ENCODE measurements around the gene PPP1R7. TPM values are rescaled to one million over a fixed set of nuclear protein-coding genes. Genes with fewer than 3 reads are reported as not detected.

Gene PPP1R7
- total RNA-seq, 4 donors from 2014 or later: 58.7 to 74.0 (median 68.8) TPM

GRCh38 chr2:241111440-241111805 lies 38.8 kb upstream of the PPP1R7 start:
- no peak overlapping the region for H3K27ac ChIP-seq
- intact Hi-C loops (cut with DNase I): no loop called here

DNA sequence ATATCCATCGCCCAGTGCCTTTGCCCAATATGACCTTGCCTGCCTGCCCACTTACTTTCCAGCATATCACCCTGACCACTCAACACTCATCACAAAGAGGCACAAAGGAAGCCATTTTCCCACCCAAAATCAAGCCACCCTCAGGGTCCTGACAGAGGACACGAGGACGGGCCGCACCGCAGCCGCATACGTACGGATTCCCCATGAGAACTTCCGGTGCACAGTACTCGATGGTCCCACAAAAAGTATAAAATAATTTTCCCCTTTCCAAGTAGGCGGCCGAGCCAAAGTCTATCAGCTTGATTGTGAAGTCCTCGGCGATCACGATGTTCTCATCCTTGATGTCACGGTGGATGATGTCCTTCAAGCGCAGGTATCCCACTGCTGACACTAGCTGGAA lies 38.2 kb upstream of the PPP1R7 start:
- no peak for DNase-seq
- intact Hi-C loops (cut with DNase I): no loop called here
- Histone ChIP-seq H3K36me3 (no peaks in the 10 kb centered on the region), H3K9me3 (no peaks in the 10 kb centered on the region), H3K4me1 (no peaks in the 10 kb centered on the region), H3K4me3 (replicated peaks in 1 of 3) (no peak overlapping the region), H3K27me3 (no peaks in the 10 kb centered on the region), H3K27ac (no peak overlapping the region)
- WGBS, 2 donors: 97% methylated on average over 17 of the region's 17 CpGs
- TF ChIP-seq, protein P1, sequence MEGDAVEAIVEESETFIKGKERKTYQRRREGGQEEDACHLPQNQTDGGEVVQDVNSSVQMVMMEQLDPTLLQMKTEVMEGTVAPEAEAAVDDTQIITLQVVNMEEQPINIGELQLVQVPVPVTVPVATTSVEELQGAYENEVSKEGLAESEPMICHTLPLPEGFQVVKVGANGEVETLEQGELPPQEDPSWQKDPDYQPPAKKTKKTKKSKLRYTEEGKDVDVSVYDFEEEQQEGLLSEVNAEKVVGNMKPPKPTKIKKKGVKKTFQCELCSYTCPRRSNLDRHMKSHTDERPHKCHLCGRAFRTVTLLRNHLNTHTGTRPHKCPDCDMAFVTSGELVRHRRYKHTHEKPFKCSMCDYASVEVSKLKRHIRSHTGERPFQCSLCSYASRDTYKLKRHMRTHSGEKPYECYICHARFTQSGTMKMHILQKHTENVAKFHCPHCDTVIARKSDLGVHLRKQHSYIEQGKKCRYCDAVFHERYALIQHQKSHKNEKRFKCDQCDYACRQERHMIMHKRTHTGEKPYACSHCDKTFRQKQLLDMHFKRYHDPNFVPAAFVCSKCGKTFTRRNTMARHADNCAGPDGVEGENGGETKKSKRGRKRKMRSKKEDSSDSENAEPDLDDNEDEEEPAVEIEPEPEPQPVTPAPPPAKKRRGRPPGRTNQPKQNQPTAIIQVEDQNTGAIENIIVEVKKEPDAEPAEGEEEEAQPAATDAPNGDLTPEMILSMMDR (IDR thresholded peaks at IDR 0.05): no peak
- no peak for TF ChIP-seq POLR2A (IDR thresholded peaks at IDR 0.05)

More at GRCh38 chr2:241111440-241111805, 38.8 kb upstream of the PPP1R7 start:
- no peaks in the 10 kb centered on the region for H3K9me3 ChIP-seq
- TF ChIP-seq, protein P1 (IDR thresholded peaks at IDR 0.05): no peak
- no peak for TF ChIP-seq POLR2A (IDR thresholded peaks at IDR 0.05)
- WGBS, 2 donors: 92 to 93% methylated on average over 9 of the region's 9 CpGs
- no peaks in the 10 kb centered on the region for H3K4me1 ChIP-seq
- H3K27me3 ChIP-seq: no peaks in the 10 kb centered on the region
- H3K36me3 ChIP-seq: no peaks in the 10 kb centered on the region
- no peak for DNase-seq
- no peak overlapping the region for H3K4me3 ChIP-seq (replicated peaks in 1 of 3)

DNA sequence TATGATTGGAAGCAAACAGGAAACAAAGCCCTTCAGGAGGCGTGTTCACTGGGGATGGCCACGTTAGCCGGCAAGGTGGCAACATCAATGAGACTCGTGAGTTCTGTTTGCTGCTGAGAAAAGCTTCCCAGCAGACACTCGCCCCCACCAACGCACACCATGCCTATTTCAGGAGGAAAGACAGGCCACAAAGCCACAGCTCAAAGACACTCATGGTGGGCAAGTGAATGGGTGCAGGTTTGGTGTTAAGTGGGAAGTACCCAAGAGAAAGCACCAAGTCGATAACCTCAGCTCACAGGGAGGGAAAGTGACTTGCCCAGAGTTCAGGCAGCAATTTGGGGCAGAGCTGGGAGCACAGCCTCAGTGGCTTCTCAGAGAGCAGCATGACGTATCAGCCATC lies 37.7 kb upstream of the PPP1R7 start:
- Histone ChIP-seq H3K4me1 (no peaks in the 10 kb centered on the region), H3K27ac (no peak overlapping the region), H3K4me3 (replicated peaks in 1 of 3) (no peak overlapping the region), H3K36me3 (no peaks in the 10 kb centered on the region), H3K9me3 (no peaks in the 10 kb centered on the region), H3K27me3 (no peaks in the 10 kb centered on the region)
- TF ChIP-seq POLR2A (IDR thresholded peaks at IDR 0.05): no peak
- TF ChIP-seq, protein P1 (IDR thresholded peaks at IDR 0.05): no peak
- intact Hi-C loops (cut with DNase I): no loop called here
- WGBS, 2 donors: 81 to 86% methylated on average over 8 of the region's 8 CpGs
- DNase-seq: no peak

- no peaks in the 10 kb centered on the region for H3K27me3 ChIP-seq
- WGBS, 2 donors: 97 to 99% methylated on average over 7 to 11 of the region's 11 CpGs
- H3K4me1 ChIP-seq: no peaks in the 10 kb centered on the region
- no peaks in the 10 kb centered on the region for H3K9me3 ChIP-seq
- H3K36me3 ChIP-seq: no peaks in the 10 kb centered on the region
- TF ChIP-seq POLR2A (IDR thresholded peaks at IDR 0.05): no peak
- TF ChIP-seq, protein P1 (IDR thresholded peaks at IDR 0.05): no peak
- H3K4me3 ChIP-seq (replicated peaks in 1 of 3): no peak overlapping the region
- DNase-seq: no peak
- H3K27ac ChIP-seq: no peak overlapping the region
- intact Hi-C loops (cut with DNase I): no loop called here
Measured at GRCh38 chr2:241114836-241115235, 35.4 kb upstream of the PPP1R7 start.

GRCh38 chr2:241115361-241115760 lies 34.9 kb upstream of the PPP1R7 start:
- H3K36me3 ChIP-seq: no peaks in the 10 kb centered on the region
- no peaks in the 10 kb centered on the region for H3K9me3 ChIP-seq
- TF ChIP-seq, protein P1 (IDR thresholded peaks at IDR 0.05): no peak
- TF ChIP-seq POLR2A (IDR thresholded peaks at IDR 0.05): no peak
- intact Hi-C loops (cut with DNase I): no loop called here
- H3K27ac ChIP-seq: no peak overlapping the region
- no peak overlapping the region for H3K4me3 ChIP-seq (replicated peaks in 1 of 3)
- DNase-seq: no peak
- WGBS, 2 donors: 75 to 92% methylated on average over 8 of the region's 8 CpGs
- no peaks in the 10 kb centered on the region for H3K4me1 ChIP-seq
- H3K27me3 ChIP-seq: no peaks in the 10 kb centered on the region
